GM23338 (cell line): ENCODE measurements around the gene IZUMO2.

Experiments used
- CREB1 ChIP-seq: fragments of 250-450 bp; sonication (Bioruptor Pico); IDR thresholded peaks from 2 replicates; pipeline ENCODE4 v1.5.0; 2020; ENCODE audit warnings: low read depth, mild to moderate bottlenecking, moderate library complexity
- EZH2phosphoT487 ChIP-seq: fragments of 200-600 bp; sonication (generic); IDR thresholded peaks from one replicate; pipeline ENCODE4 v1.8.1; 2018; ENCODE audit warnings: antibody characterized with exemption; ENCODE audit not compliant: unreplicated experiment
- POLR2AphosphoS5 ChIP-seq: IDR thresholded peaks from 2 replicates; pipeline ENCODE4 v1.6.1; 2016; ENCODE audit warnings: antibody characterized with exemption, low read depth

- no peak for TF ChIP-seq CREB1 (CRISPR knock-in tag)
- TF ChIP-seq POLR2AphosphoS5 = no peak
- TF ChIP-seq EZH2phosphoT487 = no peak
Observed at GRCh38 chr19:50175924-50176323, 12.8 kb upstream of the IZUMO2 start.
